ENCODE results near the gene VPS52. TPM values are rescaled to one million over a fixed set of nuclear protein-coding genes. Genes with fewer than 3 reads are reported as not detected.

The VPS52 gene
- total RNA-seq, 1 experiment from 2014 or later = 58.2 TPM

GRCh38 chr6:33217681-33218080 is 54.0 kb downstream of the VPS52 start:
- intact Hi-C loops (cut with micrococcal nuclease) = no loop called here
- ATAC-seq (no peak), DNase-seq (ENCODE audit: low read depth, low spot score) (no peak)
- H3K9me3 ChIP-seq (ENCODE audit: control insufficient read depth in 1 of 2, insufficient read depth in 1 of 2, low read depth in 1 of 2, low read length in 2 of 2) = no peaks in the 10 kb centered on the region
- RAD21 ChIA-PET (ENCODE audit: low non-redundant PET in 1 of 2, low total read pairs in 2 of 2, uncharacterized antibody in 2 of 2, unreplicated experiment in 2 of 2) = no interaction called here
- H3K4me3 ChIP-seq (replicated peaks in 1 of 2; ENCODE audit: low read depth in 1 of 2, low read length in 2 of 2) = no peak overlapping the region
- no TSS peak for BruUV-seq (replicated peaks)
- no peak overlapping the region for H3K9ac ChIP-seq (ENCODE audit: low read length)
- H3K9me2 ChIP-seq (ENCODE audit: insufficient read depth) = no peaks in the 10 kb centered on the region
- POLR2A ChIA-PET = no interaction called here
- no peak overlapping the region for H2AFZ ChIP-seq (ENCODE audit: low read depth, low read length, poor library complexity, severe bottlenecking)
- CTCF ChIA-PET = no interaction called here
- peaks cover 0 to 5% of the 10 kb centered on the region in 2 experiments; a peak in 1 of 4 replicates for H3K4me1 ChIP-seq (ENCODE audit: control insufficient read depth in 1 of 2, insufficient read depth in 2 of 2, low read length in 2 of 2)
- H3K4me2 ChIP-seq (ENCODE audit: low read length) = no peak overlapping the region
- H3K36me3 ChIP-seq (ENCODE audit: control insufficient read depth in 1 of 2, insufficient read depth in 2 of 2, low read length in 2 of 2) = no peaks in the 10 kb centered on the region
- H3K79me2 ChIP-seq (ENCODE audit: insufficient read depth, low read length) = no peaks in the 10 kb centered on the region
- no peaks in the 10 kb centered on the region for H3K27me3 ChIP-seq (ENCODE audit: insufficient read depth, low read length)
- no peak overlapping the region for H3K27ac ChIP-seq (ENCODE audit: low read depth, low read length)
- TF ChIP-seq EZH2phosphoT487 (IDR thresholded peaks at IDR 0.05; ENCODE audit: borderline replicate concordance) = no peak
- TF ChIP-seq SP1 (IDR thresholded peaks at IDR 0.05; ENCODE audit: low read depth) = no peak
- TF ChIP-seq CBX3 (IDR thresholded peaks at IDR 0.05; ENCODE audit: low read depth) = no peak
- TF ChIP-seq ZNF274 (IDR thresholded peaks at IDR 0.05; ENCODE audit: low read depth, low read length) = no peak
- no peak for TF ChIP-seq CTCF (IDR thresholded peaks at IDR 0.05 in 2 of 3, conservative IDR thresholded peaks at IDR 0.05 in 1 of 3; ENCODE audit: borderline replicate concordance in 1 of 3, insufficient read depth in 1 of 3, low read depth in 2 of 3, low read length in 2 of 3)
- TF ChIP-seq CEBPB (IDR thresholded peaks at IDR 0.05; ENCODE audit: low read depth) = no peak
- TF ChIP-seq ZBTB33 (IDR thresholded peaks at IDR 0.05; ENCODE audit: extremely low read depth, insufficient replicate concordance, low read length) = no peak
- TF ChIP-seq REST (IDR thresholded peaks at IDR 0.05; ENCODE audit: low read depth) = no peak
- H4K20me1 ChIP-seq (ENCODE audit: insufficient read depth) = no peaks in the 10 kb centered on the region

Data from HCT116 (cell line).